ELF-1 (cell line): ENCODE data around the gene MAPT.
A peak's percentile ranks its signal among the peaks of the same experiment; 100 is the strongest.
"Not testable (repeated sequence)": the region's sequence is repeated elsewhere in the genome, so short reads cannot be mapped to it uniquely, and the experiment has no call there.

Source experiments
- DNase-seq: peaks from one replicate; pipeline ENCODE4 v3.0.0-alpha.2; 2016; ENCODE audit warnings: low read depth, low spot score

The MAPT gene

GRCh38 chr17:45992175-45992574 is 97.8 kb downstream of the MAPT start:
- no peak for DNase-seq

GRCh38 chr17:45992904-45993303 is 98.5 kb downstream of the MAPT start:
- DNase-seq: no peak

- no peak for DNase-seq
Measured at GRCh38 chr17:45993962-45994627, 99.7 kb downstream of the MAPT start.

- no peak for DNase-seq
Measured at GRCh38 chr17:45994987-45995386, 100.6 kb downstream of the MAPT start.

GRCh38 chr17:45995627-45996270 is 101.4 kb downstream of the MAPT start:
- no peak for DNase-seq

- DNase-seq: no peak
Measured at GRCh38 chr17:45996282-45996937, 102.1 kb downstream of the MAPT start.

GRCh38 chr17:45997166-45997565 is 102.8 kb downstream of the MAPT start:
- DNase-seq: no peak

GRCh38 chr17:45997624-45998023 is 103.3 kb downstream of the MAPT start:
- no peak for DNase-seq

- DNase-seq: no peak
Measured at GRCh38 chr17:45998987-45999899, 104.9 kb downstream of the MAPT start, which contains the start of gene STH. Gene STH, plus strand, starts transcription at chr17:45999250. Its CDS starts 30 bp downstream, at chr17:45999280.

GRCh38 chr17:45999900-46000290 is 105.5 kb downstream of the MAPT start:
- DNase-seq: no peak

- DNase-seq: no peak
Measured at GRCh38 chr17:46000292-46000691, 105.9 kb downstream of the MAPT start.

GRCh38 chr17:46000757-46001156 is 106.4 kb downstream of the MAPT start:
- no peak for DNase-seq

- DNase-seq: peak; percentile 32
Measured at GRCh38 chr17:46001390-46002310, 107.3 kb downstream of the MAPT start.

GRCh38 chr17:46002311-46002972 is 108.1 kb downstream of the MAPT start:
- peak; percentile 94 for DNase-seq

GRCh38 chr17:46002973-46003316 is 108.6 kb downstream of the MAPT start:
- DNase-seq: no peak

- no peak for DNase-seq
Measured at GRCh38 chr17:46003907-46004748, 109.8 kb downstream of the MAPT start.

GRCh38 chr17:46006082-46006481 is 111.7 kb downstream of the MAPT start:
- not testable (repeated sequence) for DNase-seq

GRCh38 chr17:46007461-46007965 is 113.2 kb downstream of the MAPT start:
- DNase-seq: no peak

- no peak for DNase-seq
Measured at GRCh38 chr17:46008591-46008990, 114.2 kb downstream of the MAPT start.
